ENCODE measurements around the gene CRP. TPM values are rescaled to one million over a fixed set of nuclear protein-coding genes. Genes with fewer than 3 reads are reported as not detected.

CRP gene
- total RNA-seq, 1 experiment from 2014 or later, result 0.90 TPM

- DNase-seq (ENCODE audit: low read depth, low spot score) (no peak), ATAC-seq (no peak)
- TF ChIP-seq REST (IDR thresholded peaks at IDR 0.05; ENCODE audit: insufficient read depth in 1 of 2, low read depth in 2 of 2, low read length in 1 of 2) (no peak), SIN3A (IDR thresholded peaks at IDR 0.05; ENCODE audit: borderline replicate concordance, insufficient read depth, low read depth, low read length) (no peak), TCF7L2 (IDR thresholded peaks at IDR 0.05; ENCODE audit: low read depth, low read length) (no peak), CTCF (IDR thresholded peaks at IDR 0.05) (no peak), POLR2AphosphoS5 (IDR thresholded peaks at IDR 0.05; ENCODE audit: low read depth, low read length) (no peak)
- Histone ChIP-seq H3K27me3 (ENCODE audit: control insufficient read depth, insufficient read depth, low read length) (no peaks in the 10 kb centered on the region), H3K9me3 (ENCODE audit: control insufficient read depth, insufficient read depth, low read depth, low read length) (no peaks in the 10 kb centered on the region), H3K4me3 (ENCODE audit: low read depth in 2 of 2, low read length in 2 of 2) (no peak overlapping the region), H3K36me3 (ENCODE audit: control insufficient read depth, insufficient read depth, low read length) (no peaks in the 10 kb centered on the region), H3K27ac (ENCODE audit: low read length) (no peak overlapping the region), H3K4me1 (ENCODE audit: control insufficient read depth, insufficient read depth, low read length) (no peaks in the 10 kb centered on the region)
- in situ Hi-C loops (cut with HindIII; ENCODE audit: low pct_unique_long_range_greater_than_20kb, low sequenced_read_pairs), result no loop called here
- CTCF ChIA-PET, result no interaction called here
- intact Hi-C loops (cut with micrococcal nuclease; ENCODE audit: unreplicated experiment), result no loop called here
- POLR2A ChIA-PET, result no interaction called here
- BruUV-seq (replicated peaks), result no TSS peak
Observed at GRCh38 chr1:159753386-159753785, 39.0 kb upstream of the CRP start.

- no peaks in the 10 kb centered on the region for H3K36me3 ChIP-seq (ENCODE audit: control insufficient read depth, insufficient read depth, low read length)
- ATAC-seq (no peak), DNase-seq (ENCODE audit: low read depth, low spot score) (no peak)
- TF ChIP-seq TCF7L2 (IDR thresholded peaks at IDR 0.05; ENCODE audit: low read depth, low read length) (no peak), POLR2AphosphoS5 (IDR thresholded peaks at IDR 0.05; ENCODE audit: low read depth, low read length) (no peak), REST (IDR thresholded peaks at IDR 0.05; ENCODE audit: insufficient read depth in 1 of 2, low read depth in 2 of 2, low read length in 1 of 2) (no peak), CTCF (IDR thresholded peaks at IDR 0.05) (no peak)
- in situ Hi-C loops (cut with HindIII; ENCODE audit: low pct_unique_long_range_greater_than_20kb, low sequenced_read_pairs), result no loop called here
- POLR2A ChIA-PET, result no interaction called here
- CTCF ChIA-PET, result interaction anchor here (0.5 kb wide), 1 partner anchor 138 kb away, joined by 4 read pairs; no protein-coding TSS in a partner anchor
- BruUV-seq (replicated peaks), result no TSS peak
- H3K9me3 ChIP-seq (ENCODE audit: control insufficient read depth, insufficient read depth, low read depth, low read length), result no peaks in the 10 kb centered on the region
- no peaks in the 10 kb centered on the region for H3K27me3 ChIP-seq (ENCODE audit: control insufficient read depth, insufficient read depth, low read length)
- H3K27ac ChIP-seq (ENCODE audit: low read length), result no peak overlapping the region
- intact Hi-C loops (cut with micrococcal nuclease; ENCODE audit: unreplicated experiment), result no loop called here
- H3K4me3 ChIP-seq (ENCODE audit: low read depth in 2 of 2, low read length in 2 of 2), result no peak overlapping the region
- H3K4me1 ChIP-seq (ENCODE audit: control insufficient read depth, insufficient read depth, low read length), result no peaks in the 10 kb centered on the region
Observed at GRCh38 chr1:159752135-159752580, 37.8 kb upstream of the CRP start.

All from Panc1 (cell line).